HG03175 (cell line): ENCODE data around the gene CFAP46.
"Not testable (repeated sequence)": the region's sequence is repeated elsewhere in the genome, so short reads cannot be mapped to it uniquely, and the experiment has no call there.

ENCODE experiments used
- ATAC-seq: cut with Tn5 transposase; IDR thresholded peaks from one replicate; pipeline ENCODE4 v1.9.1; 2021; ENCODE audit warnings: mild to moderate bottlenecking, moderate library complexity; ENCODE audit not compliant: unreplicated experiment

Gene CFAP46

DNA sequence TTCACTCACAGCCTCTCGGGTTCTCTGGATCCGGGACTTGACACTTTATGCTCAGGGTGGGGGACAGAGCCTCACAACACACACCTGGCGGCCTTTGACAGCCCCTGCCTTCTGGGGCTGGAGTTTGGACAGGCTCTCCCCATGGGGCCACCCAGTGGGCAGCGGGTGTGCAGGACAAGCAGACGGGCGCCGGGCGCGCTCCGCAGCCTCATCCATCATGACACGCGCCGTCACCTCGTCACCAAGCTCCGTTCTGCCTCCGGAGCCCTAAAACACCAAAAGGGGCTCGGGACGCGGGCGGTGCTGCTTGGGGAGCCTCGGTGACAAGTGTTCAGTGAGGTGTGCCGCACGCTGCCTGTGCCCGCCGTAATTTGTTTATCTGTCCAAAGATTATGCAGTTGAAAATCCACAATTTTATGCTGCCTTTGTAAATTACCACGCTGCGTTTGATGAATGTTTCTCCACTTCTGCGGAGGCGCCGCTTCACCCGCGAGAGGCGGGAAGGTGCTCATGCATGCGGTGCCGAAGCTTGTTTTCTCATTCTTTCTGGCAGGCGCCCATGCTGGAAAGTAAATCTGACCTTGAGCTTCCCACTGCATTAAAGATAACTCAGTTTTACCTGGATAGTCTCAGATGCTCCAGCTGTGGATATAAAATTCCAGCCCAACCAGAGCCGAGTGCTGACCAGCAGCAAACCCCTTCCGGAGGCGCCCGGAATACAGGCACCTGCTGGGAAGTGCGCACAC is 162.6 kb downstream of the CFAP46 start:
- ATAC-seq: no peak

DNA sequence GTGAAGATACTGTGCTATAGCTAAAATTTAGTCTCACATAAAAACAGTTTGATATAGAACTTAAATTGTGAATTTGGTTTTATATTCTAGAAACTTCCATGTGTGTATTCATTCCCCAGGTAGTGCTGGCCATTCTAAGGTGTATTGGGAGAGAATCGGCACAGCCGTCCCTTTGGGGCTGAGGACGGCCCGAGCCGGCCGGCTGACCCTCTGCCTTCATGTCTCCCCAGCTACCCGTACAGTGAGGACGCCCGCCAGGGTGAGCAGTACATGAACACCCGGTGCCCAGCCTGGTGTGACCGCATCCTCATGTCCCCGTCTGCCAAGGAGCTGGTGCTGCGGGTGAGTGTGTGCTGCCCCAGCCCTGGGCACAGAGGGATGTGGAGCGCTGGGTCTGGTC is 164.9 kb downstream of the CFAP46 start:
- no peak for ATAC-seq

DNA sequence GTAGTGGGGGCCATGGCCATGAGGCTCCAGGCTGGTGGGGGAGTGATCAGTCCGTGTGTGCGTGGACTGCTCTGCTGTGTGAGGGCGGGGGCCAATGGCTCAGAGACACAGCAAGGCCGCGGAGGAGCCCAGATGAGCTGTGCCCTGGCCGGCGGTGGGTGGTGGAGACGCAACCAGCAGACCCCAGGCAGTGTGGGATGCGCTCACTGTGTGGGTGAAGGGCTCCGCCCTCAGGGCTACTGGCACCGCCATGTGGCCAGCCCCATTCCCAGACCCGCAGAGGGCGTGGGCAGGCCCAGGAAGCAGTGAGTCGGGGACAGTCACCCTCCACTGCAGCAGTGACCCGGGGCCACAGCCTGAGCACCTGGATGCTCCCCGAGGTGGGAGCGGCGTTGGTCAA is 165.5 kb downstream of the CFAP46 start:
- ATAC-seq: no peak

DNA sequence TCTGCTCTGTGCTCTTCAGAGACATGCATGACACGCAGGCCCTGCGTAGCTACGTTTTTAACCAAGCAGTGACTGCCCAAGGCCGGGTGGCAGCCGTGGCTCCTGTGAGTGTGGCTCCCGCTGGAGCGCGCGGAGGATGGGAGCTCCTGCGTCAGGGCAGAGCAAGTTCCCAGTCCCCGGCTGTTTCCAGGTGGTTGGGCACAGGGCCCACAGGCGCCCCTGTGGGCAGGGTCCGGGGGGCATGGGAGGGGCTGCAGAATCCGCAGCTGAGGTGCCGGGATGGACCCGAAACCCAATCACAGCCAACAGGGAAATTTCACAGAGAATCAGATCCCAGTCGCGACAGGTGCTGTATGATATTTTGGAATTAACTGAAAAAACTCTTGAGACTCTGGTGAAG is 166.2 kb downstream of the CFAP46 start:
- no peak for ATAC-seq

DNA sequence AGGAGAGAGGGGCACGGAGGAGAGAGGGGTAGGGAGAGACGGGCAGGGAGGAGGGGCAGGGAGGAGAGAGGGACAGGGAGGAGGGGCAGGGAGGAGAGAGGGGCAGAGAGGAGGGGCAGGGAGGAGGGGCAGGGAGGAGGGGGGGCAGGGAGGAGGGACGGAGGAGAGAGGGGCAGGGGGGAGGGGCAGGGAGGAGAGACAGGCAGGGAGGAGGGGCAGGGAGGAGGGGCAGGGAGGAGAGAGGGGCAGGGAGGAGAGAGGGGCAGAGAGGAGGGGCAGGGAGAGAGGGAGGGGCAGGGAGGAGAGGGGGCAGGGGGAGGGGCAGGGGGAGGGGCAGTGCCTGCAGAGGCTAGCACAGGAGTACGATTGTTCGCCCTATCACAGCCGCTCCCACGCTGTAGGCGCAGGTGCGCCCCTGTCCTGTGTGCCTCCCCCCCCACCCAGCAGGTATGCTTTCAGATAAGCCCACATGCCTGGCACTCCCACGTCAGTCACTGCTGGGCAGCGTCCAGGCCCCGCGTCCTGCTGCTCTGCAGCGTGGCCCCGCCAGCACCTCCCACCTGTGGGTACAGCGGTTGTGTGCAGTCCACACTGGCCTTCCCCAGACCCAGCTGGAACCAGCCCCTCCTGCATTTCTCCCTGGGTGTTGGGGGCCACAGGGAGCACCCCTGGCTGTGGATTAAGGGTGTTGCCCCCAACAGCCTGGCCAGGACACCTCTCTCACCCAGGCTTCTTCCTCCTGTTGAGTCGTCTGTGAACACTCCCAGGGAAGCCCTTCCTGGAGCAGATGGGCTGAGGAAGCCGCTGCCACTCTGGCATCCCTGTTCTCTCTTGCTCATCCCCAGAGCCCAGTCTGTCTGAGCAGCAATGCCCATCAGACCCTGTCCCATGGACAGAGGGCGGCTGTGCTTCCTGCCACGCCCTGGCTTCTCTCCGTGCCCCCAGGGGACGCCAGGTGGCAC is 167.2 kb downstream of the CFAP46 start:
- ATAC-seq: no peak

DNA sequence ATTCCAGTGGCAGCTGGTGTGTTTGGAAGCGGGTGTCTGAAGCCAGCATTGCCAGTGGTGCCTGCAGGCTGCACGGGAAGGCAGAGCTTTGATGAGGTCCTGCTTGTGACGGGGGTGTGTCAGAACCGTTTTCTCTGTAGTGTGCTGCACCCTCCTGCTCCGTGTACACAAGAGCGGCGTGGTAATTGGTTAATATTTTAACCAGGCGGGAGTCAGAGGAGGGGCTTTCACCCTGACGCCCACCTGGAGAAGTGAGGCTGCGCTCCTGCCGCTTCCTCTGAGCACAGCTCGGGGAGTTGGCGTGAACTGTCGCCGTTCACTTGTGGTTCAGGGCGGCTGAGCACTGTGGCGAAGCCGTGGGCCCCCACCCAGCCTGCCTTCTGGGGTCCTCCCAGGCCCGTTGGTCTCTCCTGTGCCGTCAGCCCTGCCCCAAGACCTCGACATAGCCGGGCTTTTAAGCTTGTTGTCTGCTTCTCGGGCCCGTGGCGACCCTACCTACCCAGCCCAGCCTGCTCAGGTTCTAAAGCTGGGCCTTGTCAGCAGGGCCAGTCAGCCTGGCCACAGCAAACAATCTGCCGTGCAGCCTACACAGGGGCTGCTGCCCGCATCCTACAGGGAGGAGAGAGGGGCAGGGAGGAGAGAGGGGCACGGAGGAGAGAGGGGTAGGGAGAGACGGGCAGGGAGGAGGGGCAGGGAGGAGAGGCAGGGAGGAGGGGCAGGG is 168.0 kb downstream of the CFAP46 start:
- ATAC-seq: no peak

DNA sequence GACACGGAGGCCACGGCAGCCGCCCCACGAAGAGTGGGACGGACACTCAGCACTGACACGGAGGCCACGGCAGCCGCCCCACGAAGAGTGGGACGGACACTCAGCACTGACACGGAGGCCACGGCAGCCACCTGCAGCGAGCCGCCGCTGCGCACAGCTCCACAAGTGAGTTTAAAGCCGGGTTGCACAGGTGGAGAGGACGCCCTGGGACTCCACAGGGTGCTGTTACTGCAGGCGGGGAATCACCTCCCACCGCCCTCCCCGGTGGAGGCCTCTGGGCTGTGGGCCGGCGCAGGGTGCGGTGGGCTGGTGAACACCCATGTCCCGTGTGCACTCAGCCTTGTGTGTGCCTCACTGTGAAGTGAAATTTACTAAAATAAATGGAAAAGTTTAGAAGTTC is 169.6 kb downstream of the CFAP46 start:
- ATAC-seq: not testable (repeated sequence)

DNA sequence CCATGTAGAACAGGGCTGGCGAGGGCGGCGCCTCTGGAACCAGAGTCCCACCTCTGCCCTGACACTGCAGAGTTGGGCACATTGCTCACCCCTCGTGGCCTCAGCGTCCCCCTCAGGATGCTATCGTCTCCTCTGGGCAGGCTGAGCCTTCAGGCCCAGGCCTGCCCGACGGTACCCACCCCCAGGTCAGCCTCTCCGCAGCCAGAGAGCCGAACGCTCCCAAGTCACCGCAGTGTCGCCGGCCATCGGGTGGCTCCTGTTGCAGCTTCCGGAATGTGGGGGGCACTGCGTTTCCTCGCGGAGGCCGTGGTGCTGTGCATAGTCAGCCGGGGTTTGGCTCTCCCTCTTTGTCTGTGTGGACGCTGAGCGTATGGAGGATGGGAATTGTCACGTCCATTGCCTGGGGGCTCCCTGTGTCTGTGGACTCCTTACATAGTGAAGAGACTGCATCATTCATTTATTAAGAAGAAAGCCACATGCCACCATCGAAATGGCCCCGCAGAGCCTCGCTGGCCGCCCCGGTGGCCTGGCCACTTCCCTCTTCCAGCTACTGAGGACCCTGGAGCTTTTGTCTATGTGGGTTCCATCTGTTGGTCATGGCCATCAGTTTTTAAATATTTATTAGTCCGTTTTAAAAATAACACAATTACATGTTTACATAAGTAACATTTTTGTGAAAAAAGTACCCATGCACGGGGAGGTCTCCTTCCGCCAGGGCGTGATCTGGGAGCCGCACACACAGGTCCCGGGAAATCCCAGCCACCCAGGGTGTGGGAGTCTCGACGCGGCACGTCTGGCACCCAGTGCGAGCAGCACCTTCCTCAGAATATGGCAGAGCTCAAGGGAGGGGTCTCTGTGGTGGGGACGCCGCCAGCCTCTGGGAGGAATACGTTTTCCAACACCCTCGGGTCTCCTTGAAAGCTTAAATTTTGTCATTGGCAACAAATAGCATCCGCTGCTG is 172.0 kb downstream of the CFAP46 start:
- ATAC-seq: no peak

DNA sequence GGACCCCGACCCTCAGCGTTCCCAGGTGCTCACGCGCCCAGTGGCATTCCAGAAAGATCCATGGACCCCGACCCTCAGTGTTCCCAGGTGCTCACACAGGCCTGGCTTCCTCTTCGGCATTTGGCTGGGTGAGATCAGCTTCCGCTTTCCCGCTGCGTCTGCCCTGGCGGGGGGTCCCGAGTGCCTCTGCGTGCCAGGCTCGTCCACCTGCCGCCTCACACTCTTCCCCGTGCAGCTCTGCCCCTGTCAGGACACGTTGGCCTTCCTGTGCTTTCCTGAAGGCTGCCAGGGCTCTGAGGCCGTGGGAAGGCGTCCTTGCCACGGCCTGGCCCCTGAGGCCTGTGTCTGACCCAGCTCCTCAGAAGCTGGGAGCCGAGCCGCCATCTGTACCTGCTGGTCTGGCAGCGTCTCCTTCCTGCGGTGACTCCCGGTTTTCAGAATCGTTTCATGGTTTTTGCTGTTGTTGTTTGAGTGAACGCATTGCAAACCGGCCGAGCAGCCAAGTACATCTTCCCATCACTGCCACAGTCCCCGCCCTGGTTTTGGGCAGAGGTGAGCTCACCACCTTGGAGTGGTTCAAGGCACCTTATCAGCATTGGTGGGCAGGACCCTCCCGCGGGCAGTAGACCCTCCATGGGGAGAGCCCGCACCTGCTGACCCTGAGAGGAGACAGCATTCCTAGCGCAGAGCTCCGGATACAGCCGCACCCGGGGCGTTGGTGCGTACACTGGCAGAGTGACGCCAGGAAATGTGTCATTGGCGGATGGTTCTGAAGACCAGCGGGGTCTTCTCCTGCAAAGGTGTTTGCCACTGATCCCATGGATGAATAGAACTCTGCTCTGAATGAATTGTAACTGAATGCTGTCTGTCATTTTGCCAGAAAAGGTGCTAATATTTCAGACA is 173.8 kb downstream of the CFAP46 start:
- ATAC-seq: no peak

DNA sequence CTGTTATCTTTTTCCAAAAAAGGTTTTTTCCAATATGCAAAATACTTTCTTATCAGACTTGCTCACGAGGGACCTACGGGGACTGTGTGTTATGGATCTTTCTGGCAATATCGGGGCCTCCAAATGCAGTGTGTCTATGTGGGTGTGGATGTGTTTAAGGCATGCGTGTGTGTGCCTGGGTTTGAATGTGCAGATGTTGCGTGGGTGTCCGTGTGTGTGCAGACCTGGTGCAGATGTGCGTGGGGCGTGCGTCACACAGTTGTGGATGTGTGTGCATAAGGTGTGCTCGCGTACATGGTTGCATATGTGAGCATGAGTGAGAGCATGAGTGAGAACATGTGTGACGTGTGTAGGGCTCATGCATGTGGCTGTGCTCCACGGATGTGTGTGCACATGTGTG is 176.1 kb downstream of the CFAP46 start:
- no peak for ATAC-seq

DNA sequence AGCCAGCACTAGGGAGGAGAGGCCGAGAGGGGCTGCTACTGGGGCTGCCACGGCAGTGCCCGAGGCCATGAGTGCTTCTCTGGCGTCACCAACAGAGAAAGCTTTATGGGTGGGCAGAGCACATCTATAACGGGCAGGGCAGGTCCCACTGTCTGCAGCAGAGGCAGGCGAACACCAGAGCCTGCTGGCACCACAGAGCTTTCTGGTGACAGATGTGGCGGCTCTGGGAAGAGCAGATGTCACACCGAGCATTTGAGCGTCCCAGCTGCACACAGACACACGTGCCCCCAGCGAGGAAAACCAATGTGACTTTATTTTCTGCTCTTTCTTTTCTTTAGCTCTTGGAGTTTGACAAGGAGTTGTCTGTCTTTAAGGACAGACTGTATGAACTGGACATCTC is 176.9 kb downstream of the CFAP46 start:
- ATAC-seq: no peak

DNA sequence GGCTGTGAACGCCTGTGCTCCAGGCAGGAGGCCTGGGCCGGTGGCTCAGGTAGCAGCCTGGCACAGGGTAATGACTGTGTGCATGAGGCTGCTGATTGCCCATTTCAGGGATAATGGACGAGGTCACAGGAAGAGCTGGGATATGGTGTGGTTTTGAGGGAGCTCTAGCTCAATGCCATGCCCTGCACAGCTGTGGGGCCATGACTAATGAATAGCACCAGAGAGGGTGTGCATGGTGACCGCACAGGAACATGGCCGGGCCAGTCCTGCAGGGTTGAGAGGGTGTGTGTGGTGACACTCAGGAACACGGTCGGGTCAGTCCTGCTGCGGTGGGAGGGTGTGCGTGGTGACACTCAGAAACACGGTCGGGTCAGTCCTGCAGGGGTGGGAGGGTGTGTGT is 178.3 kb downstream of the CFAP46 start:
- no peak for ATAC-seq

DNA sequence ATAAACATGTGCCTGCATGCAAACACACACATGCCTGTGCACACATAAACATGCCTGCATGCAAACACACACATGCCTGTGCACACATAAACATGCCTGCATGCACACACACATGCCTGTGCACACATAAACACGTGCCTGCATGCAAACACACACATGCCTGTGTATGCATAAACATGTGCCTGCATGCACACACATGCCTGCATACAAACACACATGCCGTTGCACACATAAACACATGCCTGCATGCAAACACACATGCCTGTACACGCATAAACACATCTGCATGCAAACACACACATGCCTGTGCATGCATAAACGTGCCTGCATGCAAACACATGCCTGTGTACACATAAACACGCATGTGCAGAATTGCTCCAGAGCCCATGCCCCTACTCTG is 178.8 kb downstream of the CFAP46 start:
- no peak for ATAC-seq

DNA sequence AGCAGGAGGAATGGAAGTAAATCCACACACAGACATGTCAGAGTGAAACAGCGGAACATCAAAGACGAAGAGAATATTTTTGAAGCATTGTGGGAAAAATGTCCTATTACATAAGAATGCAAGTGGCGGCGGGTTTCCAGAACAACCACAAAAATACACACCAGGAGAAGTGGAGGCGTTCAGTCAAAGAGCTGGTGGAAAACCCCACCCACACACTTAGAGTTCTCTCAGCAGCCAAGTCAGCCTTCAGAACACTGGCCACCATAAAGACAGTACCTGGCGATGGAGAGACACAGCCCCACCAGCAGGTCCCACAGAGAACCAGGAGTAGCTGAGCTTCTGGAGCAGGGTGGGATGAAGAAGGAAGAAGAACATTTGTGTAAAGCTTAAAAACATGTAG is 180.1 kb downstream of the CFAP46 start:
- ATAC-seq: no peak

DNA sequence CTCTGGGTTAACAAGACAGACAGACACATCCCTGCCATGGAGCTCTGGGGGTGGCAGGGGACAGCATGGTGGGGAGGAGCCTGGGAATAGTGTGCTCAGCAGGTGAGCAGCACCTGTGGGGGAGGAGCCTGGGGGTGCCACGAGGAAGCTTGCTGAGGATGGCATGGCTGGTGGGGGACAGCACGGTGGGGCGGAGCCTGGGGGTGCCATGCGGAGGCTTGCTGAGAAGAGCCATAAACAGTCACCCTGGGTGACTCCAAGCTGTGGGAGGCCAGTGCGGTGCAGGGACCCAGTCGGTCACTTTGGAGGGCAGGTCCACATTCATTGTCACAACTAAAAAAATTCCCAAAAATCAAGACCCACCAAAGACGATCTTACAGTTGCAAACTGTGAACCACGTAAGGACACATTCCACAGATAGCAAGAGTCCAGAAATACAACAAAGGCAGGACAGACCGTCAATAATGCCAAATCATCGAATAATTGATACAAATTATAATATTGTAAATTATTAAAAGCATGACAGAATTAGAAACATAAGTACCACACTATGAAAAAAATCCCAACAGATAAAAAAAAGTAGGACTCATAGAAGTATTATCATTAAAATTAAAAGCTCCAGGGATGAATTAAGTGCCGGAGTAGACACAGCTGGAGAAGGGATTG is 180.8 kb downstream of the CFAP46 start:
- ATAC-seq: no peak

DNA sequence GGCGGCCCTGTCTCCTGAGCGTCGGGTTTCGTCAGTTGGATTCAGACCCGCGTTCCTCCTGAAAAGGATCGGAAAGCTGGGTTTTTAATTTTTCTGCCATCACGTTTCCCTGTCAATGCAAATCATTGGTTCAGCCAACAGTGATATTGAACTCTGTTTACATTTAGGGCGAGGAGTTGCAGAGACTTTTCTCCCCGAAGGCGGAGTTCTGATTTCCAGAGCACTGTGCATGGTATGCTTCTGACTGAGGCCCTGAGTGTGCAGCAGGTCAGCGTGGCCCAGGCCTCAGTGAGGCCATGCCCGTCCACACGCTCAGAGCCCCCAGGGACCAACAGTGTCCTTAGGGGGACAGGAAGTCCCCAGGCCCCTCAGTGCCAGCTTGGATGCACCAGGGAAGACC is 183.5 kb downstream of the CFAP46 start:
- ATAC-seq: no peak
